Astrocyte of the spinal cord (primary cell): ENCODE results near the gene CNTN5.

Experiments
- DNase-seq: peaks from one replicate; pipeline ENCODE4 v3.0.0; 2011; ENCODE audit warnings: low read depth, low spot score
- H3K4me3 ChIP-seq: 2 replicates; pipeline ENCODE4 v1.5.1; 2011; ENCODE audit warnings: low read depth, mild to moderate bottlenecking, low read length, moderate library complexity
- CTCF ChIP-seq: IDR thresholded peaks from 2 replicates; pipeline ENCODE4 v1.5.1; 2012; ENCODE audit warnings: low read depth, mild to moderate bottlenecking, low read length, inconsistent platforms
- in situ Hi-C: cut with HindIII; loops from 2 replicates; pipeline ENCODE4 v1.10.0; 2017; ENCODE audit warnings: low sequenced_read_pairs

Gene CNTN5

GRCh38 chr11:99841885-99842284 lies 821.1 kb downstream of the CNTN5 start:
- in situ Hi-C loops, result no loop called here

GRCh38 chr11:99865951-99866350 lies 845.2 kb downstream of the CNTN5 start:
- in situ Hi-C loops, result no loop called here
- no peak for TF ChIP-seq CTCF
- no peak overlapping the region for H3K4me3 ChIP-seq
- DNase-seq, result no peak

More at GRCh38 chr11:99841885-99842284, 821.1 kb downstream of the CNTN5 start:
- TF ChIP-seq CTCF, result no peak
- DNase-seq, result no peak
- H3K4me3 ChIP-seq, result no peak overlapping the region

GRCh38 chr11:99881610-99882009 lies 860.9 kb downstream of the CNTN5 start:
- H3K4me3 ChIP-seq, result no peak overlapping the region
- no peak for DNase-seq
- TF ChIP-seq CTCF, result no peak
- in situ Hi-C loops, result no loop called here

GRCh38 chr11:99884750-99885149 lies 864.0 kb downstream of the CNTN5 start:
- H3K4me3 ChIP-seq, result no peak overlapping the region
- DNase-seq, result no peak
- no peak for TF ChIP-seq CTCF
- in situ Hi-C loops, result no loop called here

- TF ChIP-seq CTCF, result no peak
- in situ Hi-C loops, result no loop called here
- H3K4me3 ChIP-seq, result no peak overlapping the region
- no peak for DNase-seq
Observed at GRCh38 chr11:99887481-99887880, 866.7 kb downstream of the CNTN5 start.

- H3K4me3 ChIP-seq, result no peak overlapping the region
- in situ Hi-C loops, result no loop called here
- TF ChIP-seq CTCF, result no peak
- DNase-seq, result no peak
Observed at GRCh38 chr11:99893811-99894210, 873.1 kb downstream of the CNTN5 start.

- in situ Hi-C loops, result no loop called here
- no peak for TF ChIP-seq CTCF
Observed at GRCh38 chr11:99901175-99901574, 880.4 kb downstream of the CNTN5 start.

More at GRCh38 chr11:99901175-99901574, 880.4 kb downstream of the CNTN5 start:
- no peak for DNase-seq
- H3K4me3 ChIP-seq, result no peak overlapping the region
